Natural killer cell (primary cell): ENCODE results near the gene C6orf58. TPM values are rescaled to one million over a fixed set of nuclear protein-coding genes. Genes with fewer than 3 reads are reported as not detected.

ENCODE experiments used
- ATAC-seq, 3 donors: fragments of 150-1000 bp in 2 of 3; fragments of 200-7000 bp in 1 of 3; cut with Tn5 transposase; 1 replicate in 1 of 3; 2 replicates in 2 of 3; pipeline ENCODE4 v1.10.0; 2021; ENCODE audit warnings: mild to moderate bottlenecking in 2 of 3, moderate library complexity in 2 of 3
- DNase-seq, 2 donors: peaks; one replicate each; pipeline versions ENCODE4 v3.0.0 to v3.0.0-alpha.2; 2013 to 2021; ENCODE audit warnings: mixed read lengths in 1 of 2
- H3K27ac ChIP-seq: one replicate; pipeline ENCODE4 v1.5.1; 2013; ENCODE audit warnings: mild to moderate bottlenecking, low read length
- H3K27me3 ChIP-seq: one replicate; pipeline ENCODE4 v1.6.1; 2013; ENCODE audit warnings: low read length; ENCODE audit not compliant: control insufficient read depth, insufficient read depth
- H3K36me3 ChIP-seq: one replicate; pipeline ENCODE4 v1.6.1; 2013; ENCODE audit warnings: low read length; ENCODE audit not compliant: control insufficient read depth, insufficient read depth
- H3K4me1 ChIP-seq: one replicate; pipeline ENCODE4 v1.6.1; 2013; ENCODE audit warnings: low read length; ENCODE audit not compliant: control insufficient read depth, insufficient read depth
- H3K4me3 ChIP-seq: one replicate; pipeline ENCODE4 v1.5.1; 2013; ENCODE audit warnings: low read length
- H3K9me3 ChIP-seq: one replicate; pipeline ENCODE4 v1.6.1; 2013; ENCODE audit warnings: low read length; ENCODE audit not compliant: control insufficient read depth, insufficient read depth
- H3K27ac Mint-ChIP-seq, 2 donors: one replicate each; pipeline ENCODE4 v1.8.0; 2022; ENCODE audit warnings: mild to moderate bottlenecking in 2 of 2, mixed read lengths in 2 of 2, moderate library complexity in 1 of 2
- H3K27me3 Mint-ChIP-seq, 2 donors: one replicate each; pipeline ENCODE4 v1.8.0; 2022; ENCODE audit warnings: low read depth in 2 of 2, mixed read lengths in 2 of 2
- H3K36me3 Mint-ChIP-seq: one replicate; pipeline ENCODE4 v1.8.0; 2022; ENCODE audit warnings: mixed read lengths
- H3K4me1 Mint-ChIP-seq, 2 donors: one replicate each; pipeline ENCODE4 v1.8.0; 2022; ENCODE audit warnings: mixed read lengths in 2 of 2
- H3K4me3 Mint-ChIP-seq: one replicate; pipeline ENCODE4 v1.8.0; 2022; ENCODE audit warnings: mild to moderate bottlenecking, moderate library complexity, mixed read lengths
- H3K9me3 Mint-ChIP-seq, 2 donors: one replicate each; pipeline ENCODE4 v1.8.0; 2022; ENCODE audit warnings: mixed read lengths in 2 of 2
- WGBS: methylation state at CpG from one replicate; pipeline ENCODE4 v1.1.7; 2013; ENCODE audit warnings: missing lambda C conversion rate; ENCODE audit not compliant: insufficient coverage; 5-methylcytosine and 5-hydroxymethylcytosine counted together
- intact Hi-C: fragments of 100-400 bp; cut with micrococcal nuclease; formaldehyde crosslinking; loops from one replicate; pipeline ENCODE4 v1.14.2; 2022
- total RNA-seq, 4 donors: library from RNA; stranded (reverse); fragments of 120-200 nt in 1 of 4; gene quantifications; one replicate each; pipeline versions ENCODE4 v1.2.3 to v1.2.4, GENCODE V29; 2013 to 2022
- TF ChIP-seq, protein P1 (sequence below): fragments of 200-600 bp; IDR thresholded peaks from one replicate; pipeline ENCODE4 v1.8.0; 2022; ENCODE audit warnings: antibody characterized with exemption

Gene C6orf58
- total RNA-seq, 3 donors from 2014 or later (not counting 1 experiment from before 2014, with no cell fraction given): not detected

- Histone ChIP-seq H3K36me3 (no peaks in the 10 kb centered on the region), H3K9me3 (no peaks in the 10 kb centered on the region), H3K27me3 (peaks cover 2% of the 10 kb centered on the region), H3K4me3 (no peak overlapping the region), H3K4me1 (no peaks in the 10 kb centered on the region), H3K27ac (no peak overlapping the region)
- no peaks in the 10 kb centered on the region for H3K9me3 Mint-ChIP-seq
- H3K4me1 Mint-ChIP-seq: no peaks in the 10 kb centered on the region
- no peaks in the 10 kb centered on the region for H3K27me3 Mint-ChIP-seq
- ATAC-seq (no peak), DNase-seq (no peak)
- TF ChIP-seq, protein P1, sequence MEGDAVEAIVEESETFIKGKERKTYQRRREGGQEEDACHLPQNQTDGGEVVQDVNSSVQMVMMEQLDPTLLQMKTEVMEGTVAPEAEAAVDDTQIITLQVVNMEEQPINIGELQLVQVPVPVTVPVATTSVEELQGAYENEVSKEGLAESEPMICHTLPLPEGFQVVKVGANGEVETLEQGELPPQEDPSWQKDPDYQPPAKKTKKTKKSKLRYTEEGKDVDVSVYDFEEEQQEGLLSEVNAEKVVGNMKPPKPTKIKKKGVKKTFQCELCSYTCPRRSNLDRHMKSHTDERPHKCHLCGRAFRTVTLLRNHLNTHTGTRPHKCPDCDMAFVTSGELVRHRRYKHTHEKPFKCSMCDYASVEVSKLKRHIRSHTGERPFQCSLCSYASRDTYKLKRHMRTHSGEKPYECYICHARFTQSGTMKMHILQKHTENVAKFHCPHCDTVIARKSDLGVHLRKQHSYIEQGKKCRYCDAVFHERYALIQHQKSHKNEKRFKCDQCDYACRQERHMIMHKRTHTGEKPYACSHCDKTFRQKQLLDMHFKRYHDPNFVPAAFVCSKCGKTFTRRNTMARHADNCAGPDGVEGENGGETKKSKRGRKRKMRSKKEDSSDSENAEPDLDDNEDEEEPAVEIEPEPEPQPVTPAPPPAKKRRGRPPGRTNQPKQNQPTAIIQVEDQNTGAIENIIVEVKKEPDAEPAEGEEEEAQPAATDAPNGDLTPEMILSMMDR: no peak
- no peak overlapping the region for H3K4me3 Mint-ChIP-seq
- intact Hi-C loops: no loop called here
- no peaks in the 10 kb centered on the region for H3K36me3 Mint-ChIP-seq
- H3K27ac Mint-ChIP-seq: no peak overlapping the region
These were observed 4.6 kb downstream of the C6orf58 start for GRCh38 chr6:127581576-127581975.

- no peak for DNase-seq
- peaks cover 2% of the 10 kb centered on the region for H3K27me3 ChIP-seq
- 75% methylated on average over 1 of the region's 4 CpGs for WGBS
- no peak overlapping the region for H3K4me3 ChIP-seq
- no peak overlapping the region for H3K27ac ChIP-seq
- Mint-ChIP-seq H3K27me3 (no peaks in the 10 kb centered on the region), H3K4me3 (no peak overlapping the region), H3K36me3 (no peaks in the 10 kb centered on the region), H3K27ac (no peak overlapping the region), H3K9me3 (no peaks in the 10 kb centered on the region), H3K4me1 (no peaks in the 10 kb centered on the region)
- H3K9me3 ChIP-seq: no peaks in the 10 kb centered on the region
- no peaks in the 10 kb centered on the region for H3K36me3 ChIP-seq
- intact Hi-C loops: no loop called here
- no peaks in the 10 kb centered on the region for H3K4me1 ChIP-seq
- TF ChIP-seq, protein P1: no peak
- no peak for ATAC-seq
These were observed 5.9 kb downstream of the C6orf58 start for GRCh38 chr6:127582777-127583462.

DNA sequence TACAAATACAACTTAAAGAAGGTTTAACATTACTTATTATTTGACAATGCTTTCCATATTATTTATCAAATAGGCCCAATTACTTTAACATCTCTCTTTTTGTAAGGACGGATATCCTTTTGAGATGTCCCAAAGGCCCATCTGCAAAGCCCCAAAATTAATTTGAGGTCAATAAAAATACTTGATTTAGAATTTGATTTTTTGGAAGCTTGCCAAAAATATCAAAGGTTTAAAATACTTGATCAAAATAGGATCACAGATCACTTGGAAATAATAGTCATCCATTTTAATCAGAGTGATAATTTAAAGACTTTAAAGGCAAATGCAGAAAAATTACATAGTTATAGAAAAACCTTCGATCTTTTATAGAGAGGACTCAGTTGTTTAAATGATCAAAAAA is 8.1 kb downstream of the C6orf58 start:
- Mint-ChIP-seq H3K36me3 (no peaks in the 10 kb centered on the region), H3K9me3 (no peaks in the 10 kb centered on the region), H3K4me3 (no peak overlapping the region), H3K27ac (no peak overlapping the region), H3K4me1 (no peaks in the 10 kb centered on the region), H3K27me3 (no peaks in the 10 kb centered on the region)
- no peaks in the 10 kb centered on the region for H3K36me3 ChIP-seq
- intact Hi-C loops: no loop called here
- H3K27ac ChIP-seq: no peak overlapping the region
- H3K4me3 ChIP-seq: no peak overlapping the region
- H3K9me3 ChIP-seq: no peaks in the 10 kb centered on the region
- no peaks in the 10 kb centered on the region for H3K4me1 ChIP-seq
- no peaks in the 10 kb centered on the region for H3K27me3 ChIP-seq
- DNase-seq (no peak), ATAC-seq (no peak)
- TF ChIP-seq, protein P1: no peak
- 92% methylated on average over 2 of the region's 2 CpGs for WGBS

- intact Hi-C loops: no loop called here
- no peak for DNase-seq
- Mint-ChIP-seq H3K9me3 (no peaks in the 10 kb centered on the region), H3K4me1 (no peaks in the 10 kb centered on the region), H3K27ac (no peak overlapping the region), H3K36me3 (no peaks in the 10 kb centered on the region), H3K4me3 (no peak overlapping the region), H3K27me3 (no peaks in the 10 kb centered on the region)
- Histone ChIP-seq H3K36me3 (no peaks in the 10 kb centered on the region), H3K27me3 (no peaks in the 10 kb centered on the region), H3K9me3 (no peaks in the 10 kb centered on the region), H3K4me3 (no peak overlapping the region), H3K27ac (no peak overlapping the region), H3K4me1 (no peaks in the 10 kb centered on the region)
- WGBS: 49% methylated on average over 2 of the region's 2 CpGs
- ATAC-seq: no peak
- TF ChIP-seq, protein P1: no peak
These were observed 9.4 kb downstream of the C6orf58 start for GRCh38 chr6:127586372-127586771.
